GM21423 (cell line): ENCODE measurements around the gene CDH4.
"Not testable (repeated sequence)": the region's sequence is repeated elsewhere in the genome, so short reads cannot be mapped to it uniquely, and the experiment has no call there.

Experiments used
- ATAC-seq: cut with Tn5 transposase; IDR thresholded peaks from one replicate; pipeline ENCODE4 v1.9.1; 2021; ENCODE audit warnings: mild to moderate bottlenecking, moderate library complexity; ENCODE audit not compliant: unreplicated experiment

The CDH4 gene

GRCh38 chr20:61253264-61253639, 1.2 kb downstream of the CDH4 start:
- no peak for ATAC-seq

DNA sequence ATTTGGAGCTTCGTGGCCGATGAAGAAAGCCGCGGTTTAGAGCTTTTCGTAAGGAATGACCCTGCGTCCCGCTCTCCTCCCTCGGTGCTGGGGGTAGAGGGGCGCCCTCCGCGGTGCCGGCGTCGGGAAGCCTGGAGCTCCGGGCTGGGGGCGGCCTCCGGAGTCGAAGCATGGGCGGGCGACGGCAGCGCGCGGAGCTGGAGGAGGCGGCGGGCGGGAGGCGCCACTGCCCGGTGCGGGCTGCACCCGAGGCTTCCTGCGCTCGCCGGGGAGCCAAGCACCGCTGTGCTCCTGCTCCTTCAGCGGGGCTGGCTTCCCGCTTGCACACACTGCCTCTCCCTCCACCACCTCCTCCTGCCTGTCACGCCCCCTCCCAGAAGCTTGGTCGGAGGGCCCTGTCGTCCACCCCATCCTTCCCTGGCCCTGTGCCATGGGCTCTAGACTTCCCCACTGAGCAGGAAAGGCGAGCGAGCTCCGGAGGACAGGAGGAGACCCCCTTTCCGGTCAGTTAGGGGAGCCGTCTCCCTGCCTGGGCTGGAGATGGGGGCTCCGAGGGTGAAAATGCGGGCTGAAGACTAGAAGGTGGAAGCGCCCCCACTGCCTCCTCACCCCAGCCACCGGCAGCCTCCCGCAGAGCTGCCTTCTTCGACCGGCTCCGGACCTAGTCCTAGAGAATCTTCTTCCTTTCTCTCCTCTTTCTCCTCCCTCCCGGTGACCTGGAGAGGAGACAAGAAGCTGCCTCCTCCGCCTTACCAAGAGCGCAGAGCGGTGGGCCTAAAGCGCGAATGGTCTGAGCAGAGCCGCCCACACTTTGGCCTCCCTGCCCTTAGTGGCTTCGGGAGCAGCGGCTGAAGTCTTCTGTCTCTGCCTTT, 1.8 kb downstream of the CDH4 start:
- ATAC-seq: no peak

DNA sequence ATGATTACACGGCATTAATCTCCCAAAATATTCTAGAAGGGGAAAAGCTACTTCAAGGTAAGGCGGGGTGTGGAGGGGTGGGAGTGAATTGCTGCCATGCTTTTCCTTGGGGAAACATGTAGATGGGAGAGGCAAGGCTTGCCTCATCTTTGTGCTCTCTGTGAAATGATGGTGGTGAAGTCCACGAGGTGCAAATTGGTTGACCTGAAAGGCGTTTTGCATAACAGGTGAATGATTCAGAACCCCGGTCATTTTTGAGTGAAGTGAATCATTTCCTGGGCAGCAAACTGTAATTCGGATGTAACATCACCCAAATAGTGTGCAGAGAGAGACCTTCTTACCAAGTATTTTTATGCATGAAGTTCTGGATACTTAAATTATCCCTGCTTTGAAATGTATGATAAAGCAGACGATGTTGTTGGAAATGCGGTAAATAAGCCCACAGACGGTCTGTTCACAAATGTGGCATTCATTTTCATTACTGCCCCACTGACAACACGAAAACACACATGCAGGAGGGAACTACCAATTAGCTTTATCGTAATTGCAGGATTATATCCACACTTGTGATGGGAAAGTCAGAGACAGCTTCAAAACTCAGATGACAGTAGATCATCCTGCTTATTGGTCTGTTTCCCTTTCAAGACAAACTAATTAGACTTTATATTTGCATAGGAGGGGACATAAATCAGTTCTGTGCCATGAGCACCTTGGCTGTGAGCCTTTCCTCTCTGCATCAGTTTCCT, 3.0 kb downstream of the CDH4 start:
- no peak for ATAC-seq

GRCh38 chr20:61256365-61256764, 4.3 kb downstream of the CDH4 start:
- ATAC-seq: no peak

GRCh38 chr20:61256824-61257223, 4.8 kb downstream of the CDH4 start:
- ATAC-seq: no peak

- no peak for ATAC-seq
These were observed 5.5 kb downstream of the CDH4 start for GRCh38 chr20:61257611-61258010.

DNA sequence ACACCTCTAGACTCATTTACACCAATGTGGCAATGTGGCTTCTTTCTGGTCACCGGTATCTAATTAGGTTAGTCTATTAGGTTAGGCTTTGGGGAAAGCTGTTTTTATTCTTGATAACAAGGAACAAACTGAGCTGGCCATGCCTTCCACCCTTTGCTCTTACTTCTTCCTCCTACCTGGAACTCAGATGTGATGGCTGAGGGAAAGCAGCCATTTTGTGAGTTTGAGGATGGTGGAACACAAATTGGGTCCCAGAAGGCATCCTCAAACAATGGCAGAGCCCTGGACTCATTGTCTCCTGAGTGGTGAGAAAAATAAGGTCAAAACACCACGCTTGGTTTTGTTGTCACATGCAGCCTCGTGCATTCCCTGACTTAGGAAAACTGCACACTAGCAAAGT, 7.7 kb downstream of the CDH4 start:
- no peak for ATAC-seq

DNA sequence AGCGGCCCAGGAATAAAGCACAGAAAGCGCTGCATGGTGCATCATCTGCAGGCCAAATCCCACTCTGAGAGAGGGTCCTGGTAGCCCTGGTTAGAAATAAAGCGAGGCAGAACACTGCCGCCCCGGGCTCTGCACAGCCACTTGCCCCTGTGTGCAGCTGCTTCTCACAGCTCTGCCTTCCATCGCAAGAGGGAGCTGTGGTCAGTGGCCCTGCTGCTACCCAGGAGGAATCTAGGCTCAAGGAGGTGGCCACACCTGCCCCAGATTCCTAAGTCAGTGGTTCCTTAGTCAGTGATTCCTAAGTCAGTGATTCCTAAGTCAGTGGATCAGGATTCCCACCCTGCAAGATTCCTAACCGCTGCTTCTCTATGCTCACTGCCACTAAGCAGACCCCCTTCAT, 8.8 kb downstream of the CDH4 start:
- ATAC-seq: no peak

- ATAC-seq: no peak
These were observed 10.0 kb downstream of the CDH4 start for GRCh38 chr20:61262036-61262435.

GRCh38 chr20:61262514-61262913, 10.5 kb downstream of the CDH4 start:
- ATAC-seq: no peak

DNA sequence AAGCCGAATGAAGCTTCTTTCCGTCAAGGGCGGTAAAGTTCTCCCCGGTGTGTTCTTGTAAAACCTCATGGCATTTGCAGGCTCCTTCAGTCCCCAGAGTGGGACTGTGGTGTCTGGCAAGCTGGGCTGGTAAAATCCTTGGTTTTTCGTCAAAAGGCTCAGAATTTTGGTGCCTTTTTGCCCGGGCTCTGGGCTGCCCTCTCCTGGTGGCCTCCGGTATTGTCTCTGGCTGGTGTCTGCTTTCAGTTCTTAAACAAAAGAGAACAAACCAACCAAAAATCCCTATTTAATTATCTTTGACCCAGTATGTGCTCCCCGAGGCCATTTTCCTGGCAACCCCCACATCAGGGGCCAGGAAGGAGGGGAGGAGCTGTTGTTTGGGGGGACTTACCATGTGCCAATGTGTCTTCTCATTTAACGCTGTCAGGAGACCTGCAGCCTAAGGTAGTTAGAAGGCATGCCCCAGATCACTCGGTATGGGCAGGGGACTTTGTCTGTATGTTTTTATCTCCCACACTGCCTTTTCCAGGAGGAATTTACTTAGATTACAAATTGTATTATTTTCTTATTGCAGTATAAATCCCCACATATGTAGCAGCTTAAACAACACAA, 11.1 kb downstream of the CDH4 start:
- ATAC-seq: no peak

DNA sequence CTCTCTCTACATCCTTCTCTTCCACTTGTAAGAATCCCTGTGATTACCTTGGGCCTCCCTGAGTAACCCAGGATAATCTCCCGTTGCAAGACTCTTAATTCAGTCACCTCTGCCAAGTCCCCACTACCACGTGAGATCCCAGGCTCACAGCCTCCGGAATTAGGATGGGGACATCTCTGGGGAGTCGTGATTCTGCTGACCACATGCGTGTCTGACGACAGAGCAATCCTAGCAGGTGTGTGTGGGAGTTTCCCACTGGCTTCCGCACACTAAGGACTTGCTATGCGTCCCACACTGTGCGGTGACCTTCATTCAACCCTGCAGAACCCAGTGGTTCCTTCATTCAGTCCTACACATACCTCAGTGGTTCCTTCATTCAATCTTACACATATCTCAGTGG, 11.9 kb downstream of the CDH4 start:
- ATAC-seq: no peak

DNA sequence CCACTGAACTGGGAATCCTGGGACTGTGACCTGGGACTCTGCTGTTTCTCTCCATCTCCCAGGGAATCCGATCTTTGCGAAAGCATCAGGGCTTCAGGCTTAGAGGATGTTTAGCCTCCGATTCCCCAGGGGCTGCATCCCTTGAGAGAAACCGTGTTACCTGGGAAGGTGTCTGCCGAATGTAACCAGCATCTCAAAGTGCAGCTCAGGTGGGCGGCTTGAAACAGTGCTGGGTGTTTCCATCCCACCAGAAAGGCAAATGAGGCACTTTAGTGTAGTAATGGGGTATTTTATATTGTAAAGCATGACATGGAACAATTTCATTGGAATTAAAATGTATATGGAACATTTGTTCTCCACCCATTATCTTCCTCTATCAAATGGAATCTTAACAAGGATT, 15.2 kb downstream of the CDH4 start:
- ATAC-seq: no peak

DNA sequence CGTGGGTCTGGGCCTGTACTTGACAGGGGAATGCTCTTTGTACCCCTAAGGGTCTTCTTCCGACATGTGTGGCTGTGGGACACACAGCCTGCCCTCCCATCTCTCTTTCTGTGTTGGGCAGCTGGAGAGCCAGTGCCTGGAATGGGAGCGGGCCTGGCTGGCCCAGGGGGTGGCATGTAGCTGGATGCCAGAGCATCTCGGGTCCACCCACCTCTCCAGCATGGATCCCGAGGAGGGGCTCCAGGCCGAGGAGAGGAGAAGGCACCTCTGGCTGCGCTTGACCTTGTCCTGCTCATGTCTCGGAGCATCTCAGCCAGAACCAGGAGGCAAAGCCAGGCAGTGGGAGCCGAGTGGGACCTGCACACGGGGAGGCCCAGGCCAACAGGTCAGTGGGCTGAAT, 16.0 kb downstream of the CDH4 start:
- no peak for ATAC-seq

GRCh38 chr20:61271312-61272231, 19.5 kb downstream of the CDH4 start:
- no peak for ATAC-seq

- ATAC-seq: not testable (repeated sequence)
These were observed 21.0 kb downstream of the CDH4 start for GRCh38 chr20:61273024-61273423.

GRCh38 chr20:61273666-61274065, 21.6 kb downstream of the CDH4 start:
- ATAC-seq: not testable (repeated sequence)

- ATAC-seq: no peak
These were observed 22.3 kb downstream of the CDH4 start for GRCh38 chr20:61274326-61274725.

- ATAC-seq: no peak
These were observed 26.2 kb downstream of the CDH4 start for GRCh38 chr20:61278296-61278695.

DNA sequence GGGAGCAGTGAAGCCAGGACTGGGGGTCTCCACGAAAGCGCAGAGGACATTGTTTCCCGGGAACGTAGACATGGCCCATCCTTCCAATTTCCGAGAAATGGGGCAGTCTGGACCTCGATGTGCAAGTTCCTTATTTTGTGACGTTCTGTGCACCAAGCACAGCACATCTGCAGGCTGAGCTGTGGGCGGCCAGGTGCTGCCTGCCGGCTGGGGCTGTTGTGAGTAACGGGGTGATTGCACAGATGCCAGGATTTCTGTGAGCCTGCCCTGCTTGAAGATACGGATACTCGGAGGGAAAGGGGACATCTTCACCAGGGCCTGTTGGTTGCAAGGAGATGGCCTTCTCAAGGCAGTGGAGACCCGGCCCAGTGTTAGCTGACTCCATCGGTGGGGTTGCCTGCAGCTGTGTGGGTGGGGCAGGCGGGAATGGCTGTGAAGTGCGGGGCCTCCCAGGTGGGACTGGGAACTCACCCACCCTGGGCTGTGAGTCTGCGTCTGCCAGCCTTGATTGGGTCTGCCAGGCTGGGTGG, 27.6 kb downstream of the CDH4 start:
- ATAC-seq: no peak
